ENCODE results near the gene ZRANB1.

DNA sequence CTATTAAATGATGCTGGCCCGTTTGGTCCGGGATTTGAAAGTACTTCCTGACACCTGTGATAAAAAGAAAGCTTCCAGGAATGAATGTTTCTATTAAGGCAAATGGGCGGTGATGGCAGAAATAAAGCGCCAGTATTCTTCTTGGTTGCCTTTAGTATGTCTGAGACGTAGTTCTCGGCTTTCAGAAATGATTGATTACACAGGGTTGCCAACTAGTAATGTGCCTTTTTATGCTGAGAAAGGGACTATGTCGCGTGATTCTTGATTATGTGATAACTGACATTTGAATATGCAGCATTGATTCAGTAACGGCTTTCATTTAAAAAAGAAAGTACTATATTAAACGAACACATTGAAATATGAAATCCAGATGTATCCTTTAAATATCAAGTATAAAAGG, 13.9 kb downstream of the ZRANB1 start:
- TF ChIP-seq, protein P1, sequence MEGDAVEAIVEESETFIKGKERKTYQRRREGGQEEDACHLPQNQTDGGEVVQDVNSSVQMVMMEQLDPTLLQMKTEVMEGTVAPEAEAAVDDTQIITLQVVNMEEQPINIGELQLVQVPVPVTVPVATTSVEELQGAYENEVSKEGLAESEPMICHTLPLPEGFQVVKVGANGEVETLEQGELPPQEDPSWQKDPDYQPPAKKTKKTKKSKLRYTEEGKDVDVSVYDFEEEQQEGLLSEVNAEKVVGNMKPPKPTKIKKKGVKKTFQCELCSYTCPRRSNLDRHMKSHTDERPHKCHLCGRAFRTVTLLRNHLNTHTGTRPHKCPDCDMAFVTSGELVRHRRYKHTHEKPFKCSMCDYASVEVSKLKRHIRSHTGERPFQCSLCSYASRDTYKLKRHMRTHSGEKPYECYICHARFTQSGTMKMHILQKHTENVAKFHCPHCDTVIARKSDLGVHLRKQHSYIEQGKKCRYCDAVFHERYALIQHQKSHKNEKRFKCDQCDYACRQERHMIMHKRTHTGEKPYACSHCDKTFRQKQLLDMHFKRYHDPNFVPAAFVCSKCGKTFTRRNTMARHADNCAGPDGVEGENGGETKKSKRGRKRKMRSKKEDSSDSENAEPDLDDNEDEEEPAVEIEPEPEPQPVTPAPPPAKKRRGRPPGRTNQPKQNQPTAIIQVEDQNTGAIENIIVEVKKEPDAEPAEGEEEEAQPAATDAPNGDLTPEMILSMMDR (IDR thresholded peaks at IDR 0.05), result no peak
- TF ChIP-seq POLR2A (IDR thresholded peaks at IDR 0.05), result no peak

Measured in thyroid gland (tissue), 4 donors.